ENCODE measurements around the gene TENM4. TPM values are rescaled to one million over a fixed set of nuclear protein-coding genes. Genes with fewer than 3 reads are reported as not detected.

The TENM4 gene
- total RNA-seq, 1 experiment from 2014 or later, result 0.39 TPM

DNA sequence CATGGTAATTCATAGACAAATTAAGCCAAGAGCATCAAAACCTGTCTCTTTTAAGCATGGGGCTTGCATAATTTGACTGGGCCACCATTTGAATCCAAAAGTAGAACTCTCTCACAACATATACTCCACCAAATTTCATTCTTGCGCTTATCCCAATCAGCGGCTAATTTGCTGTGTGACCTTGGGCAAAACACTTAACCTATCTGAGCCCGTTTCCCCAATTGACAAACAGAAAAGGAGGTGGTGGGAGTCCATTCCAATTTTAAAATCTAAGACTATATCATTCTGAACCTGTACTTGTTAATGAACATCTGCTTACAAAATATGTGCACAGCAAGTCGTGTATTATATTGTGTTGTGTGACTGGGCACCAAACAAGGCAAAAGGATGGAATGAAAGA lies 528.1 kb downstream of the TENM4 start:
- in situ Hi-C loops (cut with HindIII; ENCODE audit: low pct_unique_long_range_greater_than_20kb, low sequenced_read_pairs), result no loop called here
- H3K27ac ChIP-seq (ENCODE audit: low read length), result no peak overlapping the region
- no peak for DNase-seq (ENCODE audit: low read depth, low spot score)
- peaks cover 7% of the 10 kb centered on the region; the same call in 1 of the 2 replicates for H3K27me3 ChIP-seq (ENCODE audit: control insufficient read depth, insufficient read depth, low read length)
- no peak for ATAC-seq
- H3K4me3 ChIP-seq (ENCODE audit: low read depth in 2 of 2, low read length in 2 of 2), result no peak overlapping the region
- ChIA-PET CTCF (no interaction called here), POLR2A (no interaction called here)
- H3K4me1 ChIP-seq (ENCODE audit: control insufficient read depth, insufficient read depth, low read length), result no peaks in the 10 kb centered on the region
- no peaks in the 10 kb centered on the region for H3K36me3 ChIP-seq (ENCODE audit: control insufficient read depth, insufficient read depth, low read length)
- no peaks in the 10 kb centered on the region for H3K9me3 ChIP-seq (ENCODE audit: control insufficient read depth, insufficient read depth, low read depth, low read length)
- no TSS peak for BruUV-seq (replicated peaks)
- intact Hi-C loops (cut with micrococcal nuclease; ENCODE audit: unreplicated experiment), result no loop called here
- TF ChIP-seq POLR2AphosphoS5 (IDR thresholded peaks at IDR 0.05; ENCODE audit: low read depth, low read length), result no peak
- no peak for TF ChIP-seq CTCF (IDR thresholded peaks at IDR 0.05)
- no peak for TF ChIP-seq SIN3A (IDR thresholded peaks at IDR 0.05; ENCODE audit: borderline replicate concordance, insufficient read depth, low read depth, low read length)
- TF ChIP-seq TCF7L2 (IDR thresholded peaks at IDR 0.05; ENCODE audit: low read depth, low read length), result no peak
- no peak for TF ChIP-seq REST (IDR thresholded peaks at IDR 0.05; ENCODE audit: insufficient read depth in 1 of 2, low read depth in 2 of 2, low read length in 1 of 2)

DNA sequence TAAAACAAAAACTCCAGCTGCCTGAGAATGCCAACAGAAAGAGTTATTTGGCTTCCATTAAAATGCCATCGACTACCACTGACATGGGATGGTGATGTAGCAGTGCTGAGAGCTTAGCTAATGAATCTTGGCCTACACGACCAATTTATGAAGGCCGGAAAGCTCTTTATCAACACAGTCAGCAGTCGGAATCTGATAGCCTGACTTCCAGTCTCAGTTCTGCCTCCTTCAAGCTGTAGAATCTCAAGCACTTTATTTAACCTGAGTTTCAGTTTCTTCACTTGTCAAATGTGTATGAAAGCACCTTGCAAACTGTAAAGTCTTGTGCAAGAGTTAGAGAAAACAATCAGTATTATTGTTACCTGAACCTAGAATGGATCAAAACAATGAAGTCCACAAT lies 530.5 kb downstream of the TENM4 start:
- H3K4me1 ChIP-seq (ENCODE audit: control insufficient read depth, insufficient read depth, low read length), result no peaks in the 10 kb centered on the region
- H3K27ac ChIP-seq (ENCODE audit: low read length), result no peak overlapping the region
- no peaks in the 10 kb centered on the region for H3K36me3 ChIP-seq (ENCODE audit: control insufficient read depth, insufficient read depth, low read length)
- BruUV-seq (replicated peaks), result no TSS peak
- DNase-seq (ENCODE audit: low read depth, low spot score), result no peak
- H3K27me3 ChIP-seq (ENCODE audit: control insufficient read depth, insufficient read depth, low read length), result peaks cover 2% of the 10 kb centered on the region; the same call in 1 of the 2 replicates
- TF ChIP-seq SIN3A (IDR thresholded peaks at IDR 0.05; ENCODE audit: borderline replicate concordance, insufficient read depth, low read depth, low read length) (no peak), POLR2AphosphoS5 (IDR thresholded peaks at IDR 0.05; ENCODE audit: low read depth, low read length) (no peak), REST (IDR thresholded peaks at IDR 0.05; ENCODE audit: insufficient read depth in 1 of 2, low read depth in 2 of 2, low read length in 1 of 2) (no peak), CTCF (IDR thresholded peaks at IDR 0.05) (no peak), TCF7L2 (IDR thresholded peaks at IDR 0.05; ENCODE audit: low read depth, low read length) (no peak)
- intact Hi-C loops (cut with micrococcal nuclease; ENCODE audit: unreplicated experiment), result no loop called here
- POLR2A ChIA-PET, result no interaction called here
- ATAC-seq, result no peak
- in situ Hi-C loops (cut with HindIII; ENCODE audit: low pct_unique_long_range_greater_than_20kb, low sequenced_read_pairs), result no loop called here
- H3K9me3 ChIP-seq (ENCODE audit: control insufficient read depth, insufficient read depth, low read depth, low read length), result no peaks in the 10 kb centered on the region
- no peak overlapping the region for H3K4me3 ChIP-seq (ENCODE audit: low read depth in 2 of 2, low read length in 2 of 2)
- CTCF ChIA-PET, result no interaction called here
